H1 (cell line): ENCODE data around the gene OTOP3.

Experiments used
- BRCA1 ChIP-seq: IDR thresholded peaks from 2 replicates; pipeline ENCODE4 v1.6.1; 2012; ENCODE audit warnings: low read depth, low read length, improper control_type of control experiment
- CBX5 ChIP-seq: fragments of 300-800, 300-1000 bp; sonication (generic); IDR thresholded peaks from 2 replicates; pipeline ENCODE4 v1.7.1; 2016; ENCODE audit warnings: antibody characterized with exemption, low read length, low read depth
- CREB1 ChIP-seq: IDR thresholded peaks from 2 replicates; pipeline ENCODE4 v1.6.1; 2012; ENCODE audit warnings: inconsistent platforms
- EZH2 ChIP-seq: fragments of 200-600 bp; sonication (generic); IDR thresholded peaks from 2 replicates; pipeline ENCODE4 v1.7.1; 2012; ENCODE audit warnings: low read depth, mild to moderate bottlenecking, moderate library complexity, low read length, inconsistent platforms; ENCODE audit not compliant: severe bottlenecking
- JUN ChIP-seq: IDR thresholded peaks from 2 replicates; pipeline ENCODE4 v1.6.1; 2011; ENCODE audit warnings: low read depth, mild to moderate bottlenecking, improper control_type of control experiment, low read length
- KDM1A ChIP-seq: fragments of 200-600, 300-600 bp; sonication (generic); IDR thresholded peaks from 2 replicates; pipeline ENCODE4 v1.7.1; 2016; ENCODE audit warnings: mild to moderate bottlenecking, low read length, borderline replicate concordance
- POLR2A ChIP-seq, 2 experiments: IDR thresholded peaks; 1 replicate in 1 of 2; 2 replicates in 1 of 2; pipeline ENCODE4 v1.6.1; 2011; ENCODE audit warnings: low read depth in 2 of 2, low read length in 2 of 2, mild to moderate bottlenecking in 2 of 2; ENCODE audit errors: control extremely low read depth in 1 of 2
- POLR2AphosphoS5 ChIP-seq: IDR thresholded peaks from 2 replicates; pipeline ENCODE4 v1.6.1; 2011; ENCODE audit warnings: low read depth, low read length
- POU5F1 ChIP-seq: IDR thresholded peaks from 2 replicates; pipeline ENCODE4 v1.6.1; 2011; ENCODE audit warnings: low read depth, mild to moderate bottlenecking, low read length, moderate library complexity
- RAD21 ChIP-seq, 2 experiments: IDR thresholded peaks in 1 of 2; conservative IDR thresholded peaks in 1 of 2; 2 replicates each; pipeline ENCODE4 v1.6.1; 2011; ENCODE audit warnings: low read depth in 2 of 2, low read length in 2 of 2, improper control_type of control experiment in 1 of 2, inconsistent platforms in 1 of 2, mild to moderate bottlenecking in 1 of 2, moderate library complexity in 1 of 2
- RFX5 ChIP-seq: IDR thresholded peaks from 2 replicates; pipeline ENCODE4 v1.6.1; 2011; ENCODE audit warnings: low read depth, low read length, improper control_type of control experiment, borderline replicate concordance
- SIN3A ChIP-seq, 2 experiments: IDR thresholded peaks in 1 of 2; conservative IDR thresholded peaks in 1 of 2; 2 replicates each; pipeline ENCODE4 v1.6.1; 2011 to 2012; ENCODE audit warnings: low read length in 2 of 2, improper control_type of control experiment in 1 of 2, low read depth in 1 of 2, mild to moderate bottlenecking in 1 of 2
- ZNF274 ChIP-seq: IDR thresholded peaks from 2 replicates; pipeline ENCODE4 v1.7.0; 2012; ENCODE audit warnings: low read length, borderline replicate concordance; ENCODE audit errors: extremely low read depth
- TF ChIP-seq, protein P1 (sequence below), 3 experiments: IDR thresholded peaks; 1 replicate in 2 of 3; 2 replicates in 1 of 3; pipeline versions ENCODE4 v1.5.1 to v1.6.1; 2011; ENCODE audit warnings: low read length in 3 of 3, mild to moderate bottlenecking in 3 of 3, inconsistent platforms in 2 of 3, low read depth in 1 of 3, moderate library complexity in 1 of 3; ENCODE audit not compliant: insufficient read depth in 1 of 3; ENCODE audit errors: control extremely low read depth in 1 of 3

DNA sequence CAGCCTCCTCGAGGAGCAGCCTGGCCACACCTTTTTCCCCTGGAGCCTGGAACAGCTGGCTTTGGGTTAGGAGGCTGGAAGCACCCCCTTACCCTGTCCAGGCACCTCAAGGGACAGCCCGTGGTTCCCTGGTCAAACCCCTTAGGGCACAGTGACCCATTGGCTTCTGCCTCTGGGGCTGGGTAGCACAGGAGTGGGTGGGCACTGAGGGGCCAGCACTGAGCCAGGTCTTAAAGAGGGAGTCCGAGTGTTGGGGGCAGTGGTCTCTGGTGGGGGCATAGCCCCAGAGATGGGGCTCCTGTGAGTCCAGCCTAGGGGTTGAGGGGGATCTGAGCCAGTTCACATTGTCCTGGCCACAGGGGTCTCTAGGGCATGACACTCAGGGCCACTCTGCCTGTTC lies 15.4 kb downstream of the OTOP3 start:
- TF ChIP-seq, protein P1, sequence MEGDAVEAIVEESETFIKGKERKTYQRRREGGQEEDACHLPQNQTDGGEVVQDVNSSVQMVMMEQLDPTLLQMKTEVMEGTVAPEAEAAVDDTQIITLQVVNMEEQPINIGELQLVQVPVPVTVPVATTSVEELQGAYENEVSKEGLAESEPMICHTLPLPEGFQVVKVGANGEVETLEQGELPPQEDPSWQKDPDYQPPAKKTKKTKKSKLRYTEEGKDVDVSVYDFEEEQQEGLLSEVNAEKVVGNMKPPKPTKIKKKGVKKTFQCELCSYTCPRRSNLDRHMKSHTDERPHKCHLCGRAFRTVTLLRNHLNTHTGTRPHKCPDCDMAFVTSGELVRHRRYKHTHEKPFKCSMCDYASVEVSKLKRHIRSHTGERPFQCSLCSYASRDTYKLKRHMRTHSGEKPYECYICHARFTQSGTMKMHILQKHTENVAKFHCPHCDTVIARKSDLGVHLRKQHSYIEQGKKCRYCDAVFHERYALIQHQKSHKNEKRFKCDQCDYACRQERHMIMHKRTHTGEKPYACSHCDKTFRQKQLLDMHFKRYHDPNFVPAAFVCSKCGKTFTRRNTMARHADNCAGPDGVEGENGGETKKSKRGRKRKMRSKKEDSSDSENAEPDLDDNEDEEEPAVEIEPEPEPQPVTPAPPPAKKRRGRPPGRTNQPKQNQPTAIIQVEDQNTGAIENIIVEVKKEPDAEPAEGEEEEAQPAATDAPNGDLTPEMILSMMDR (IDR thresholded peaks at IDR 0.05; ENCODE audit: control extremely low read depth in 1 of 3, insufficient read depth in 1 of 3, low read depth in 1 of 3, low read length in 3 of 3): no peak
- TF ChIP-seq POLR2AphosphoS5 (no peak), RFX5 (no peak), EZH2 (no peak), CREB1 (no peak), POLR2A (IDR thresholded peaks at IDR 0.05; ENCODE audit: control extremely low read depth in 1 of 2, low read depth in 2 of 2, low read length in 2 of 2) (no peak), BRCA1 (no peak), CBX5 (no peak), ZNF274 (no peak), POU5F1 (no peak), SIN3A (conservative IDR thresholded peaks at IDR 0.05 in 1 of 2, IDR thresholded peaks at IDR 0.05 in 1 of 2; ENCODE audit: low read depth in 1 of 2, low read length in 2 of 2) (no peak), KDM1A (no peak), JUN (no peak), RAD21 (IDR thresholded peaks at IDR 0.05 in 1 of 2, conservative IDR thresholded peaks at IDR 0.05 in 1 of 2; ENCODE audit: low read depth in 2 of 2, low read length in 2 of 2) (no peak)
